ENCODE data around the gene CHAT.

The CHAT gene

GRCh38 chr10:49647985-49648795, 34.4 kb downstream of the CHAT start:
- TF ChIP-seq CTCF (IDR thresholded peaks at IDR 0.05; ENCODE audit: low read depth, low read length, missing control alignments): no peak
- no peak for DNase-seq (ENCODE audit: low read depth)
- no peak overlapping the region for H3K4me3 ChIP-seq (ENCODE audit: low read depth, low read length)

DNA sequence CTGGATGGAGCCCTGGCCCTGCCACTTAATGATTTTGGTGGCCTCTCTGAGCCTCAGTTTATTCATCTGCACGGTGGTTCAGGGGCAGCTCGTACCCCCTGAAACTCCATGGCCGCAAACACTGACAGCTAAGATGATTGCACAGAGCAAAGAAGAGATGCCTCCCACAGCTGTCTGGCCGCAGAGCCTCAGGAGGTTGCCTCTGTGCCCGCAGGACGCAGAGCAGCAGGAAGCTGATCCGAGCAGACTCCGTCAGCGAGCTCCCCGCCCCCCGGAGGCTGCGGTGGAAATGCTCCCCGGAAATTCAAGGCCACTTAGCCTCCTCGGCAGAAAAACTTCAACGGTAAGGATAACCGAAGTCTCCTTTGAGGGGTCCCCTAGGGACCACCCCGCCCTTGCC, 35.5 kb downstream of the CHAT start:
- no peak for TF ChIP-seq CTCF (IDR thresholded peaks at IDR 0.05; ENCODE audit: low read depth, low read length, missing control alignments)
- no peak for DNase-seq (ENCODE audit: low read depth)
- H3K4me3 ChIP-seq (ENCODE audit: low read depth, low read length): no peak overlapping the region

DNA sequence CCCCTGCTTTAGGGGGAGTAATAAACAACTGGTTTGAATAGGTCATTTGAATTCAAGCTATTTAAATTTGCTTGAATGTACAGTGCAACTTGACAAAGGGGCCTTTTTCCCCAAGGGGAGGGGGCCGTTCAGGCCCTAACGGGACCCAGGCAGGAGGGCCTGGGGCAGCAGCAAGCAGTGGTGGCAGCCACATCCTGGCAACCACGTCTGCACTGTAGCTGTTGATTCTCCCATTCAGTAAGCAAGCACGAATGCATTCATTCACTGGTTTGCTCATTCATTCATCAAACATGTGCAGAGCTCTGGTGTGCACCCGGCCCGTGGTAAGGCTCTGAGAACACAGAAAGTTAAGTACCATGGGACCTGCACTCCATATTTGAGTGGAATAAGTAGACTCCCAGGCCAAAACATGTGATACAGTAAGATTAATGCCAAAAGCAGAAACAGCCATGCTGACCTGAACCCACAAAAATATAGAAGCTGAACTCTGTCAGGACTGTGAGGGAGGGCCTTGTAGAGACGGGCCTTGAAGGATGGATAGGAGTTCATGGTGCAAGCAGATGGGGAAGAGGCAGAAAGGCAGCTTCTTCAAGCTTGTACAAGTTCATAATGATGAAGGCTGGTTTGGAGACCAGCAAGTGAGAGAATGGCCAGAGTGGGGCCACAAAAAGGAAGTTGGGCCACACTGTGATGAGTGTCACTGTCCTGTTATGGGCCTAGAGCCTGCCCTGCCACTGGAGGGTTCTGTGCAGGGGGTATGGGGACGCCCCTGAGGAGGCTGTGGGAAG, 36.3 kb downstream of the CHAT start:
- no peak for TF ChIP-seq CTCF (IDR thresholded peaks at IDR 0.05; ENCODE audit: low read depth, low read length, missing control alignments)
- H3K4me3 ChIP-seq (ENCODE audit: low read depth, low read length): no peak overlapping the region
- no peak for DNase-seq (ENCODE audit: low read depth)

- no peak for TF ChIP-seq CTCF (IDR thresholded peaks at IDR 0.05; ENCODE audit: low read depth, low read length, missing control alignments)
- no peak for DNase-seq (ENCODE audit: low read depth)
- H3K4me3 ChIP-seq (ENCODE audit: low read depth, low read length): no peak overlapping the region
Observed at GRCh38 chr10:49650724-49651034, 36.8 kb downstream of the CHAT start.

GRCh38 chr10:49651039-49651835, 37.4 kb downstream of the CHAT start:
- no peak for TF ChIP-seq CTCF (IDR thresholded peaks at IDR 0.05; ENCODE audit: low read depth, low read length, missing control alignments)
- no peak for DNase-seq (ENCODE audit: low read depth)
- H3K4me3 ChIP-seq (ENCODE audit: low read depth, low read length): no peak overlapping the region

GRCh38 chr10:49651917-49652316, 38.1 kb downstream of the CHAT start:
- TF ChIP-seq CTCF (IDR thresholded peaks at IDR 0.05; ENCODE audit: low read depth, low read length, missing control alignments): no peak
- no peak overlapping the region for H3K4me3 ChIP-seq (ENCODE audit: low read depth, low read length)

More at GRCh38 chr10:49651917-49652316, 38.1 kb downstream of the CHAT start:
- no peak for DNase-seq (ENCODE audit: low read depth)

Data from GM12864 (cell line).